ENCODE measurements around the gene HOXD11.

Gene HOXD11

GRCh38 chr2:176081376-176081836 lies 25.7 kb upstream of the HOXD11 start:
- DNase-seq (ENCODE audit: low read depth, low spot score): no peak

GRCh38 chr2:176081837-176082524 lies 25.1 kb upstream of the HOXD11 start:
- DNase-seq (ENCODE audit: low read depth, low spot score): no peak

- no peak for DNase-seq (ENCODE audit: low read depth, low spot score)
These were observed 24.6 kb upstream of the HOXD11 start for GRCh38 chr2:176082525-176082823.

- DNase-seq (ENCODE audit: low read depth, low spot score): no peak
These were observed 24.0 kb upstream of the HOXD11 start for GRCh38 chr2:176082824-176083751.

GRCh38 chr2:176083796-176084261 lies 23.3 kb upstream of the HOXD11 start, which contains the start of gene EVX2:
TSS of gene EVX2 (minus strand) at chr2:176083962. CDS start at chr2:176083776, 186 bp downstream.
- no peak for DNase-seq (ENCODE audit: low read depth, low spot score)

GRCh38 chr2:176084611-176085119 lies 22.4 kb upstream of the HOXD11 start:
- DNase-seq (ENCODE audit: low read depth, low spot score): no peak

GRCh38 chr2:176085120-176085788 lies 21.8 kb upstream of the HOXD11 start:
- no peak for DNase-seq (ENCODE audit: low read depth, low spot score)

GRCh38 chr2:176085861-176086771 lies 21.0 kb upstream of the HOXD11 start:
- no peak for DNase-seq (ENCODE audit: low read depth, low spot score)

- DNase-seq (ENCODE audit: low read depth, low spot score): no peak
These were observed 19.6 kb upstream of the HOXD11 start for GRCh38 chr2:176087330-176088047.

- no peak for DNase-seq (ENCODE audit: low read depth, low spot score)
These were observed 18.8 kb upstream of the HOXD11 start for GRCh38 chr2:176088048-176088936.

- DNase-seq (ENCODE audit: low read depth, low spot score): no peak
These were observed 17.9 kb upstream of the HOXD11 start for GRCh38 chr2:176088937-176089842.

- DNase-seq (ENCODE audit: low read depth, low spot score): no peak
These were observed 17.2 kb upstream of the HOXD11 start for GRCh38 chr2:176089843-176090395.

GRCh38 chr2:176090862-176091261 lies 16.2 kb upstream of the HOXD11 start:
- no peak for DNase-seq (ENCODE audit: low read depth, low spot score)

GRCh38 chr2:176091329-176092258 lies 15.5 kb upstream of the HOXD11 start:
- DNase-seq (ENCODE audit: low read depth, low spot score): no peak

GRCh38 chr2:176092270-176093144 lies 14.6 kb upstream of the HOXD11 start, which contains the start of gene HOXD13:
TSS of gene HOXD13 (plus strand) at chr2:176092721. CDS start at chr2:176092891, 170 bp downstream.
- no peak for DNase-seq (ENCODE audit: low read depth, low spot score)

Data from brain pericyte (primary cell).